ENCODE results near the gene ZNF217.

- TF ChIP-seq CTCF (IDR thresholded peaks at IDR 0.05) (no peak), EZH2 (IDR thresholded peaks at IDR 0.05) (no peak)
These were observed 31.9 kb upstream of the ZNF217 start for GRCh38 chr20:53625311-53626129.

Data from neural progenitor cell (in vitro differentiated cells).